Measurements from ENCODE around the gene UTP4. TPM values are rescaled to one million over a fixed set of nuclear protein-coding genes. Genes with fewer than 3 reads are reported as not detected.

UTP4 gene
- total RNA-seq, 1 experiment from 2014 or later = 61.7 TPM

DNA sequence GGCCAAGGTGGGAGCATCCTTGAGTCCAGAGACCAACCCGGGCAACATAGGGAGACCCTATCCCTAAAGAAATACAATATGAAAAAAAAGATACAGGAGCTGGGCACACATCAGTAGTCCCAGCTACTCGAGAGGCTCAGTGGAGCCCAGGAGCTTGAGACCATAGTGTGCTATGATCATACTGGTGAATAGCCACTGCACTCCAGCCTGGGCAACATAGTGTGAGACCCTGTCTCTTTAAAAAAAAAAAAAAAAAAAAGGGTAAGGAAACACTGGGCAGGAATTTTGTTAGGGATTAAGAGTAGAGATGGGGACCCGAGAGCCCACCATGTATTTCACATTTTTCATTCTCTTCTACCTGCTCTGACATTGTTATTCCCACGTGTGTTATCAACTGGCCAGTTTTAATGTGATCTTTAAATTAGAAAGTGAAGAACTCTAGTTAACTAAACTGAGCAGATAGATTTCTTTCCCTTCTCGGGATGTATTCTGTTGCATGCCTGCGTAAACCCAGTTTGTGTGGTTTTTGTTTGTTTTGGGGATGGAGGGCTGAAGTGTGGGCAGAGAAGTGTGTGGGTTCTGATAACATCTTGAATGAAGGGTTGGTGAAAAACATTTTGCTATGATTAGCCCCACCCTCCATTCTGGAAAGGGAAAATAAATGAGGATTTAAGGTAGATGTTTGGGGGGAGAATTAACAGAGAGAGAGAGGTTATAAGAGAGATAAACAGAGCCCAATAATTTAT is 37.3 kb downstream of the UTP4 start:
- Histone ChIP-seq H3K4me3 (ENCODE audit: low read depth in 2 of 2, low read length in 2 of 2) (no peak overlapping the region), H3K4me1 (ENCODE audit: control insufficient read depth, insufficient read depth, low read length) (peaks cover 8% of the 10 kb centered on the region; the same call in 1 of the 2 replicates), H3K9me3 (ENCODE audit: control insufficient read depth, insufficient read depth, low read depth, low read length) (no peaks in the 10 kb centered on the region), H3K27ac (ENCODE audit: low read length) (no peak overlapping the region), H3K27me3 (ENCODE audit: control insufficient read depth, insufficient read depth, low read length) (no peaks in the 10 kb centered on the region), H3K36me3 (ENCODE audit: control insufficient read depth, insufficient read depth, low read length) (no peaks in the 10 kb centered on the region; the same call in none of the 2 replicates)
- DNase-seq (ENCODE audit: low read depth, low spot score) = no peak
- CTCF ChIA-PET = interaction anchor here (0.5 kb wide), 1 partner anchor 267 kb away, joined by 11 read pairs; no protein-coding TSS in a partner anchor
- in situ Hi-C loops (cut with HindIII; ENCODE audit: low pct_unique_long_range_greater_than_20kb, low sequenced_read_pairs) = no loop called here
- POLR2A ChIA-PET = interaction anchor here (0.7 kb wide), 1 partner anchor 22 kb away, joined by 14 read pairs; no protein-coding TSS in a partner anchor
- BruUV-seq (replicated peaks) = no TSS peak
- TF ChIP-seq, protein P1, sequence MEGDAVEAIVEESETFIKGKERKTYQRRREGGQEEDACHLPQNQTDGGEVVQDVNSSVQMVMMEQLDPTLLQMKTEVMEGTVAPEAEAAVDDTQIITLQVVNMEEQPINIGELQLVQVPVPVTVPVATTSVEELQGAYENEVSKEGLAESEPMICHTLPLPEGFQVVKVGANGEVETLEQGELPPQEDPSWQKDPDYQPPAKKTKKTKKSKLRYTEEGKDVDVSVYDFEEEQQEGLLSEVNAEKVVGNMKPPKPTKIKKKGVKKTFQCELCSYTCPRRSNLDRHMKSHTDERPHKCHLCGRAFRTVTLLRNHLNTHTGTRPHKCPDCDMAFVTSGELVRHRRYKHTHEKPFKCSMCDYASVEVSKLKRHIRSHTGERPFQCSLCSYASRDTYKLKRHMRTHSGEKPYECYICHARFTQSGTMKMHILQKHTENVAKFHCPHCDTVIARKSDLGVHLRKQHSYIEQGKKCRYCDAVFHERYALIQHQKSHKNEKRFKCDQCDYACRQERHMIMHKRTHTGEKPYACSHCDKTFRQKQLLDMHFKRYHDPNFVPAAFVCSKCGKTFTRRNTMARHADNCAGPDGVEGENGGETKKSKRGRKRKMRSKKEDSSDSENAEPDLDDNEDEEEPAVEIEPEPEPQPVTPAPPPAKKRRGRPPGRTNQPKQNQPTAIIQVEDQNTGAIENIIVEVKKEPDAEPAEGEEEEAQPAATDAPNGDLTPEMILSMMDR (IDR thresholded peaks at IDR 0.05) = no peak
- TF ChIP-seq, protein P2, sequence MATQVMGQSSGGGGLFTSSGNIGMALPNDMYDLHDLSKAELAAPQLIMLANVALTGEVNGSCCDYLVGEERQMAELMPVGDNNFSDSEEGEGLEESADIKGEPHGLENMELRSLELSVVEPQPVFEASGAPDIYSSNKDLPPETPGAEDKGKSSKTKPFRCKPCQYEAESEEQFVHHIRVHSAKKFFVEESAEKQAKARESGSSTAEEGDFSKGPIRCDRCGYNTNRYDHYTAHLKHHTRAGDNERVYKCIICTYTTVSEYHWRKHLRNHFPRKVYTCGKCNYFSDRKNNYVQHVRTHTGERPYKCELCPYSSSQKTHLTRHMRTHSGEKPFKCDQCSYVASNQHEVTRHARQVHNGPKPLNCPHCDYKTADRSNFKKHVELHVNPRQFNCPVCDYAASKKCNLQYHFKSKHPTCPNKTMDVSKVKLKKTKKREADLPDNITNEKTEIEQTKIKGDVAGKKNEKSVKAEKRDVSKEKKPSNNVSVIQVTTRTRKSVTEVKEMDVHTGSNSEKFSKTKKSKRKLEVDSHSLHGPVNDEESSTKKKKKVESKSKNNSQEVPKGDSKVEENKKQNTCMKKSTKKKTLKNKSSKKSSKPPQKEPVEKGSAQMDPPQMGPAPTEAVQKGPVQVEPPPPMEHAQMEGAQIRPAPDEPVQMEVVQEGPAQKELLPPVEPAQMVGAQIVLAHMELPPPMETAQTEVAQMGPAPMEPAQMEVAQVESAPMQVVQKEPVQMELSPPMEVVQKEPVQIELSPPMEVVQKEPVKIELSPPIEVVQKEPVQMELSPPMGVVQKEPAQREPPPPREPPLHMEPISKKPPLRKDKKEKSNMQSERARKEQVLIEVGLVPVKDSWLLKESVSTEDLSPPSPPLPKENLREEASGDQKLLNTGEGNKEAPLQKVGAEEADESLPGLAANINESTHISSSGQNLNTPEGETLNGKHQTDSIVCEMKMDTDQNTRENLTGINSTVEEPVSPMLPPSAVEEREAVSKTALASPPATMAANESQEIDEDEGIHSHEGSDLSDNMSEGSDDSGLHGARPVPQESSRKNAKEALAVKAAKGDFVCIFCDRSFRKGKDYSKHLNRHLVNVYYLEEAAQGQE (IDR thresholded peaks at IDR 0.05; ENCODE audit: insufficient read depth in 1 of 2, low read depth in 2 of 2, low read length in 1 of 2) = no peak
- TF ChIP-seq SIN3A (IDR thresholded peaks at IDR 0.05; ENCODE audit: borderline replicate concordance, insufficient read depth, low read depth, low read length) (no peak), POLR2AphosphoS5 (IDR thresholded peaks at IDR 0.05; ENCODE audit: low read depth, low read length) (no peak), TCF7L2 (IDR thresholded peaks at IDR 0.05; ENCODE audit: low read depth, low read length) (no peak)
- no peak for ATAC-seq
- intact Hi-C loops (cut with micrococcal nuclease; ENCODE audit: unreplicated experiment) = no loop called here

DNA sequence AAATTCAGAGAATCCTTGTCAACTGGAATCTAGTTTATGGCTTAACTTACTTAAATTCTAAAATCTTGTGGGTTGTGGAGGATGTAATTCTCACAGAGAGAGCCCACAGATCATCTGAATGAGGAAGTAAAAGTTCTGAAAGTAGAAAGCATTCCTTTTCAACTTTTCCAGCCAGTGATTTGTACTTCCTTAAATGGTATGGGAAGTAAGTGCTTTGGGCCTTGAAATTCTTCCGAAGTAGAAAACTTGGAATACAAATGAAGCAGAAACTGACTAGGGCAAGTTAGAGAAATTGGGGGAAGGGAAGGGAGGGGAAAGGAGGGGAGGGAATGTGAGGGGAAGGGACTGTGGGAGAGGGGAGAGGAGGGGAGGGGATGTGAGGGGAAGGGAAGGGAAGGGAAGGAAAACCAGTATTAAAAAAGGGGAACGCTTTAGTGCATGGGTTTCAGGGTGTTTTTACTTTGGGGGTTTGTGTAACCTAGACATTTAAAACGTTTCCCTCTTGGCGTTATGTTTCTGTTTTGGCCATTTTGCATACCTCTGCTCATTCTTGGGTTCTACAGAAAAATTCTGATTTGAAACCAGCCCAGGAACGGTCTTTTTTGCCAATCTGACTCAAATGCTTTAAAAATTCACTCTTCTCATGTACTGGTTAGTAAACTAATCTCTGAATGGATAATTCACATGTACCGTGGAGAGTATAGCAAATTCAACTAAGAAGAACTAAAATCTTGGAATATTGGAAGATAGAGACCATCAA is 39.1 kb downstream of the UTP4 start:
- Histone ChIP-seq H3K4me3 (ENCODE audit: low read depth in 2 of 2, low read length in 2 of 2) (no peak overlapping the region), H3K27me3 (ENCODE audit: control insufficient read depth, insufficient read depth, low read length) (no peaks in the 10 kb centered on the region), H3K27ac (ENCODE audit: low read length) (no peak overlapping the region), H3K4me1 (ENCODE audit: control insufficient read depth, insufficient read depth, low read length) (peaks cover 8% of the 10 kb centered on the region; the same call in 1 of the 2 replicates), H3K9me3 (ENCODE audit: control insufficient read depth, insufficient read depth, low read depth, low read length) (no peaks in the 10 kb centered on the region), H3K36me3 (ENCODE audit: control insufficient read depth, insufficient read depth, low read length) (no peaks in the 10 kb centered on the region; the same call in 1 of the 2 replicates)
- intact Hi-C loops (cut with micrococcal nuclease; ENCODE audit: unreplicated experiment) = no loop called here
- DNase-seq (ENCODE audit: low read depth, low spot score) (no peak), ATAC-seq (no peak)
- TF ChIP-seq, protein P2 (IDR thresholded peaks at IDR 0.05; ENCODE audit: insufficient read depth in 1 of 2, low read depth in 2 of 2, low read length in 1 of 2) = no peak
- TF ChIP-seq, protein P1 (IDR thresholded peaks at IDR 0.05) = no peak
- TF ChIP-seq SIN3A (IDR thresholded peaks at IDR 0.05; ENCODE audit: borderline replicate concordance, insufficient read depth, low read depth, low read length) (no peak), POLR2AphosphoS5 (IDR thresholded peaks at IDR 0.05; ENCODE audit: low read depth, low read length) (no peak), TCF7L2 (IDR thresholded peaks at IDR 0.05; ENCODE audit: low read depth, low read length) (no peak)
- in situ Hi-C loops (cut with HindIII; ENCODE audit: low pct_unique_long_range_greater_than_20kb, low sequenced_read_pairs) = no loop called here
- CTCF ChIA-PET = no interaction called here
- no TSS peak for BruUV-seq (replicated peaks)
- POLR2A ChIA-PET = no interaction called here

All from Panc1 (cell line).